IPS-20b (cell line): ENCODE data around the gene NANP.
A peak's percentile ranks its signal among the peaks of the same experiment; 100 is the strongest.
"Not testable (repeated sequence)": the region's sequence is repeated elsewhere in the genome, so short reads cannot be mapped to it uniquely, and the experiment has no call there.

Source experiments
- H3K27ac ChIP-seq: one replicate; pipeline ENCODE4 v1.5.1; 2013; ENCODE audit warnings: low read length
- H3K27me3 ChIP-seq: 2 replicates; pipeline ENCODE4 v1.6.1; 2013; ENCODE audit warnings: mild to moderate bottlenecking, low read length, inconsistent platforms; ENCODE audit not compliant: insufficient read depth
- H3K36me3 ChIP-seq: 2 replicates; pipeline ENCODE4 v1.6.1; 2013; ENCODE audit warnings: low read depth, mild to moderate bottlenecking, inconsistent platforms, low read length, moderate library complexity; ENCODE audit not compliant: insufficient read depth
- H3K4me1 ChIP-seq: 2 replicates; pipeline ENCODE4 v1.6.1; 2013; ENCODE audit warnings: mild to moderate bottlenecking, control low read depth, inconsistent platforms, low read length, moderate library complexity; ENCODE audit not compliant: insufficient read depth
- H3K4me3 ChIP-seq: 2 replicates; pipeline ENCODE4 v1.5.1; 2013; ENCODE audit warnings: mild to moderate bottlenecking, low read length, inconsistent platforms
- H3K9ac ChIP-seq: 2 replicates; pipeline ENCODE4 v1.6.1; 2013; ENCODE audit warnings: low read depth, mild to moderate bottlenecking, inconsistent platforms, low read length, moderate library complexity
- H3K9me3 ChIP-seq: 2 replicates; pipeline ENCODE4 v1.6.1; 2013; ENCODE audit warnings: mild to moderate bottlenecking, low read depth, low read length, inconsistent platforms; ENCODE audit not compliant: insufficient read depth

Gene NANP

DNA sequence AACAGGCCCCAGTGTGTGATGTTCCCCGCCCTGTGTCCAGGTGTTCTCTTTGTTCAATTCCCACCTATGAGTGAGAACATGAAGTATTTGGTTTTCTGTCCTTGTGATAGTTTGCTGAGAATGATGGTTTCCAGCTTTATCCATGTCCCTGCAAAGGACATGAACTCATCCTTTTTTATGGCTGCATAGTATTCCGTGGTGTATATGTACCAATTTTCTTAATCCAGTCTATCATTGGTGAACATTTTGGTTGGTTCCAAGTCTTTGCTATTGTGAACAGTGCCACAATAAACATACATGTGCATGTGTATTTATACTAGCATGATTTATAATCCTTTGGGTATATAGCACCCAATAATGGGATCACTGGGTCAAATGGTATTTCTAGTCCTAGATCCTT is 6.8 kb upstream of the NANP start:
- H3K4me3 ChIP-seq, H3K4me1 ChIP-seq, H3K9me3 ChIP-seq, H3K27ac ChIP-seq, H3K27me3 ChIP-seq, H3K9ac ChIP-seq: not testable (repeated sequence)
- H3K36me3 ChIP-seq, result peaks cover 13% of the 10 kb centered on the region

DNA sequence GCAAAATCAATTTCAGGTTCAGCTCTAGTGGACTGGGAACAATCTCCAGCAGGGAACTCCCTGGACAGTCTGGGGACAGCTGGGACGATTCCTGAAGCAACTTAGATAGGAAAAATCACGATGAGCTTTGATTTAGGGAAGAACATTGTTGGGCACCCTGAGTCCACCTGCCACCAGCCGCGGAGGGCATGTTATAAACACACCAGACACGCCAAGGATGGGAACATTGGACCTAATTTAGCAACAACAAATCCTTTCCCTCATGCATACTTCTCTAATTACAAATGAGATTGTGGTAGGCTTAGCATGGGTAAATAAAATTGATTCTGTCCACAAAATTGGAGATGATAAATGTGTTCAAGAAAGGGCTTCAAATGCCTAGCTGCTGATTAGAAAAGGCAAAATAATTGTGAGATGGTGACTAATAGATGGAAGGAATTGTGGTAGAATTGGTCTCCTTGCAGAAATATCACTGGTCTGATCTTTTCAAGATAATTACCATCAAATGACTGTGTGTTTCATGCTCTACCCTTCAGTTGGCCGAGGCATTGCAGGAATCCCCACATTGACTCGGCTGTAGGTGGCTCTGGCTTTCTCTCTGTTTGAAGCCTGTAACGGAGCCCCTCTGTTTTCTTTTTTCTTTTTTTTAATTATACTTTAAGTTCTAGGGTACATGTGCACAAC is 6.1 kb upstream of the NANP start:
- no peak overlapping the region for H3K4me3 ChIP-seq
- no peak overlapping the region for H3K27ac ChIP-seq

DNA sequence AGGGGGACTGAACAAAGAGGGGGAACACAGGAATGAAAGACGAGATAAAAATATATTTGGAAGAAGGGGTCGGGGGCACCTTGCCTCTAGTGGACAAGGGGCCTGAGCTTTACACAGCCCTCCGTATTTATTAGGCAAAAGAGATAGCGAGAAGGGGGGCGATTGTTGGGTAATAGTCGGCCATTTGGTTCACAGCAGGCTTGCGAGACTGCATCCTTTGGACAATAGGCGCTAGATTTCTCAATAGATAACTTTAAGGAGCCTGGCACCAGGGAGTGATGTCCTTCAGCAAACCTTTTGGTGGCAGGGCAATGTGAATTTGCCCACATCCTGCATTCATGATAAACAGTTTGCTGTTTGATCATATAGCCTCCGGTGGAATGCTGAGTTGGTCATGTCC is 3.0 kb upstream of the NANP start:
- no peak overlapping the region for H3K9ac ChIP-seq
- H3K27me3 ChIP-seq, result peaks cover 22% of the 10 kb centered on the region
- no peaks in the 10 kb centered on the region for H3K36me3 ChIP-seq
- no peaks in the 10 kb centered on the region for H3K9me3 ChIP-seq
- peaks cover 15% of the 10 kb centered on the region; the same call in 1 of the 2 replicates for H3K4me1 ChIP-seq
- H3K4me3 ChIP-seq, result no peak overlapping the region
- no peak overlapping the region for H3K27ac ChIP-seq

More for the DNA sequence above, 6.1 kb upstream of the NANP start:
- Histone ChIP-seq H3K9ac (no peak overlapping the region), H3K27me3 (no peaks in the 10 kb centered on the region), H3K36me3 (peaks cover 8% of the 10 kb centered on the region), H3K9me3 (peaks cover 2% of the 10 kb centered on the region; the same call in 1 of the 2 replicates), H3K4me1 (0 out of 2 replicates have a peak, but pooled peaks cover 7% of the 10 kb centered on the region)

DNA sequence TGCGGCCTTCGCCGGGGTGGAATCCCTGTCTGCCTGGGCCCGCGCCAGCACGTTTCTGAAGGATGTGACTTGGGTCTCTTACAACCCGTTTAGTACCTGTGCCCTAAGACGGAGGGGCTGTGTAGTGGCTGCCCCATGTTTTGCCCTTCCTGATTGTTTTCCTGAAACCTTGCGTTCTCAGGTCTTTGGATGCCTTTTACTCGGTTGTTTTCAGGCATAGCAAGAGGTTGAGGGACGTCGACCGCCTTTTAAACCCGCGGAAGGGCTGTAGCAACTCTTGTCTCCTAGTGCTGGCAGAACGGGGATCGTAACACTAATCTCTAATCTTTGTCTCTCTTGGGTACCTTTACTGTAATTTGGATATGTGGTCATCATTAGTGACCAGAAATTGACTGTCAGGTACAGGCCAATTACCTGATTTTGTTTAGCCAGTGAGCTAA is 706 bp upstream of the NANP start:
- H3K36me3 ChIP-seq, result no peaks in the 10 kb centered on the region
- peaks cover 22% of the 10 kb centered on the region for H3K27me3 ChIP-seq
- H3K4me3 ChIP-seq, result peak overlapping the region; percentile 82
- no peaks in the 10 kb centered on the region for H3K9me3 ChIP-seq
- H3K27ac ChIP-seq, result no peak overlapping the region
- peaks cover 18% of the 10 kb centered on the region for H3K4me1 ChIP-seq
- H3K9ac ChIP-seq, result peak overlapping the region; percentile 82

DNA sequence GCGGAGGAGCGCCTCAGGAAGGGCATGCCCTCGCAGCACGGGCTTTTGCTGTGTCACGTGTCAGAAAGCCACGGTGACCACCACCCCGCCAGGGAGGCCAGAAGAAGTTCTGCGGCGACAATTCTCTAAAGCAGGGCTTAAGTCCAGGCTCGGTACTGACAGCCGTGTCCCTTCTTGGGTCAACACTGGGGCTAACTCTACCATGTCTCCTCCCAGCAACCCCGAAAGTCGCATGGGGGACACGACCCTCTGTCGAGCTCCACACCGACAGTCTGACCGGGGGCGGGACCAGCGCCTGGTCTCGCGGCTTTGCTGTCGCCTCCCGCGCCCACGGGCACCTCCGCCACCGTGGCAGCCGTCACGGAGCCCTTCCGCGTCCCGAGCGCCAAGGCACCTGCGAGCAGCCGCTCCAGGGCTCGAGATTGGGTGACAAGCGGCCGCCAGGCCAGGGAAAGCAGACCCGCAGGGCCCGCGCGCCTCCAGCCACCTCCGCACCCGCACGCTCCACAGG is 534 bp downstream of the NANP start:
- Histone ChIP-seq H3K36me3 (no peaks in the 10 kb centered on the region), H3K27me3 (peaks cover 22% of the 10 kb centered on the region), H3K27ac (no peak overlapping the region), H3K9me3 (no peaks in the 10 kb centered on the region), H3K4me1 (peaks cover 18% of the 10 kb centered on the region), H3K9ac (peak overlapping the region; percentile 82), H3K4me3 (peak overlapping the region; percentile 82)

DNA sequence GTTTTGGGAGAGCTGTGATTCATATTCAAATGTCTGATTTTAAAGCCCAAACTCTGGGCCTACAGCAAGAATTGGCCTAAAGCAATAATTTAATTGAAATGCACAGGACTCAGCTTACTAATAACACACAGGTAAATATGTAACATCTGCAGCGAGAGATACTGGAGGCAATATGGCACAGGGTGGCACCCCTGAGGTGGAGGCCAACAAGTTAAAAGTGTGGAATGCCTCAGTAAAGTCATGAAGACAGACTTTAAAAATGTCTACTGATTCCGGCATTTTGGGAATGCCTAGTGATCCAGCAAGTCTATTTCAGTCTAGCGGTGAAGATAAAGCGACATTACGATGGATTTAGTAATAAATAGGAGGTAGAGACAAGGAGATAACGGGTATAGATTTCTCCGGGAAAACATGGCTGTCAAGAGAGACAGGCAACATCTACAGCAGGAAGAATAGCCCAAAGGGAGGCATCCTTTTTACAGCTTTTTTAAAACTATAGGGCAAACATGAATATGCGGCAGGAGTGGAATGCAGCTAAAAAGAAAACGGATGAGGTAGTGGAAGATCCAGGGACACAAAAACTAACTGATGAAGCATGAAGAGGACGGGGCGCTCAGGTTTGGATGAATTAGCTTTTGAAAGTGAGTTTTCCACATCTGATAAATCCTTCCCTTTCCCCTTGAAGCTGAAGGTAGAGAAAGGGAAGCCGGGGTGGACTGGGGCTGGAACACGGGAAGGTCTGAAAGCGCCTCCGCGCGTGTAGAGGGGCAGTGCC is 1.2 kb downstream of the NANP start:
- Histone ChIP-seq H3K36me3 (no peaks in the 10 kb centered on the region), H3K27ac (no peak overlapping the region), H3K27me3 (peaks cover 22% of the 10 kb centered on the region), H3K4me1 (peaks cover 18% of the 10 kb centered on the region), H3K9me3 (no peaks in the 10 kb centered on the region), H3K4me3 (peak overlapping the region; percentile 82), H3K9ac (peak overlapping the region; percentile 82)

DNA sequence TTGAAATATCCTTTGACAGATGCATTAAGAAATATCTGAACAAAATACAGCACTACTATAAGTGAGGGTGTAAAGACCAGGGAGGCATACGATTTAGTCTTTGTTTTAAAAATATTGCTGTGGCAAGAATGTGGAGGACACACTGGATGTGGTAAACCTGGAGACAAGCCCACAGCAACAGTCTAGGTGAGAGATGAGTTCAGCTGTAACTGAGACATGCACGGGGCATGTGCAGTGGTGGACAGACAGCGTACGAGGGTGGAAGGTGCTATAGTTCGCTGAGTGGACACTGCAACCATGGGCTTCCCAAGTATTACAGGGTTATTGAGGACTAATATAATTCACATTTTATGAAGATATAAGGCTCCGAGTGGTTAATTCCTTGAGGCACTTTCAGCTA is 1.8 kb downstream of the NANP start:
- Histone ChIP-seq H3K27me3 (peaks cover 22% of the 10 kb centered on the region), H3K9ac (peak overlapping the region; percentile 82; the same call in 1 of the 2 replicates), H3K4me3 (peak overlapping the region; percentile 82), H3K27ac (no peak overlapping the region), H3K4me1 (peaks cover 18% of the 10 kb centered on the region), H3K9me3 (no peaks in the 10 kb centered on the region), H3K36me3 (no peaks in the 10 kb centered on the region)

DNA sequence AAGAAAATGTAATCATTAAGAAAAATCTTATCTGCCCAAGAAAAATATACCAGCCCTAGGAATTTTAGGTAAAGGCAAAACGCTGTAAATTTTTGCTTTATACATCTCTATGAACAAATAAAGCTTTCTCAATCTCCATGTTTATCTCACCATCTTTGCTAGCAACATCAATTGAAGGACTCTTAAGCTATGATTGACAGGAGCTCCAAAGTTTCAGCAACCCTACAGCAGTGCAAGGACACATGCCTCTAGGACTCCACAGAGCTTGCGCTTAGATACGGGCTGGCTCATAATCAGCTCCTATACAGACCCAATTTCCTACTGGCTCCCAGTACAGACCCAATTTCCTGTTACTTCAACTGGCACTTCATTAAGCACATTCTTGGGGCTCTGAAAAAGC is 4.3 kb downstream of the NANP start:
- Histone ChIP-seq H3K9me3 (no peaks in the 10 kb centered on the region), H3K4me1 (peaks cover 11% of the 10 kb centered on the region), H3K9ac (no peak overlapping the region), H3K27me3 (peaks cover 20% of the 10 kb centered on the region), H3K4me3 (no peak overlapping the region), H3K27ac (no peak overlapping the region), H3K36me3 (peaks cover 15% of the 10 kb centered on the region; the same call in 1 of the 2 replicates)

DNA sequence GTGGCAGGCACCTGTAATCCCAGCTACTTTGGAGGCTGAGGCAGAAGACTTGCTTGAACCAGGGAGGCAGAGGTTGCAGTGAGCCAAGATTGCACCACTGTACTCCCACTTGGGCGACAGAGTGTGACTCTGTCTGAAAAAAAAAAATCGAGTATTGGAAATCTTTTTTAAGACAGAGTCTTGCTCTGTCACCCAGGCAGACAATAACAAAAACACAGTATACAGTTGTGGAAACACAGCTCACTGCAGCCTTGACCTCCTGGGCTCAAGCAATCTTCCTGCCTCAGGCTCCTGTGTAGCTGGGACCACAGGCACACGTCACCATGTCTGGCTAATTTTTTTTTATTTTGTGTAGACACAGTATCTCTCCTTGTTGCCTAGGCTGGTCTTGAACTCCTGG is 15.0 kb downstream of the NANP start:
- H3K4me1 ChIP-seq, result peaks cover 5% of the 10 kb centered on the region; the same call in 1 of the 2 replicates
- H3K36me3 ChIP-seq, result no peaks in the 10 kb centered on the region
- no peak overlapping the region for H3K4me3 ChIP-seq
- no peaks in the 10 kb centered on the region for H3K27me3 ChIP-seq
- H3K9ac ChIP-seq, result no peak overlapping the region
- H3K9me3 ChIP-seq, result no peaks in the 10 kb centered on the region
- H3K27ac ChIP-seq, result no peak overlapping the region

DNA sequence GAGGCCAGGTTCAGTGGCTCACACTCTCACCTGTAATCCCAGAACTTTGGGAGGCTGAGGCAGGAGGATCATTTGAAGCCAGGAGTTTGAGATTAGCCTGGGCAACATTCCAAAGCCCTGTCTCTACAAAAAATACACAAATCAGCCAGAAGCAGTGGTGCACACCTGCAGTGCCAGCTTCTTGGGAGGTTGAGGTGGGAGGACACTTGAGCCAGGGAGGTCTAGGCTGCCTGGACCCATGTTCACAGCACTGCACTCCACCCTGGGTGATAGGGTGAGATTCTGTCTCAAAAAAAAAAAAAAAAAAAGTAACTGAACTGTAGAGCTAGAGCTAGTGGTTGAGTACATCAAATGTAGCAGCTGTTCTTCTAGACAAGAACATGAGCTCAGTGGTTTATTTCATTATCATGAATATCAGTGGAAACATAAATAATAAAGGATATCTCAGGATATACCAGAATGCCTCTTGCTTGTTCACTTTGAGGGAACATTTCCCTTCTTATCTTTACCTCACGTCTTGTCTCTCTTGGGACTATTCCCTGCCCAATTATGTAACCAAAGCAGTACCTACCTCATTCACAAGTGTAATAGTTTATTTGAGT is 17.6 kb downstream of the NANP start:
- no peaks in the 10 kb centered on the region for H3K36me3 ChIP-seq
- no peak overlapping the region for H3K9ac ChIP-seq
- H3K27me3 ChIP-seq, result no peaks in the 10 kb centered on the region
- H3K27ac ChIP-seq, result no peak overlapping the region
- H3K4me3 ChIP-seq, result no peak overlapping the region
- no peaks in the 10 kb centered on the region for H3K9me3 ChIP-seq
- H3K4me1 ChIP-seq, result peaks cover 5% of the 10 kb centered on the region; the same call in 1 of the 2 replicates

DNA sequence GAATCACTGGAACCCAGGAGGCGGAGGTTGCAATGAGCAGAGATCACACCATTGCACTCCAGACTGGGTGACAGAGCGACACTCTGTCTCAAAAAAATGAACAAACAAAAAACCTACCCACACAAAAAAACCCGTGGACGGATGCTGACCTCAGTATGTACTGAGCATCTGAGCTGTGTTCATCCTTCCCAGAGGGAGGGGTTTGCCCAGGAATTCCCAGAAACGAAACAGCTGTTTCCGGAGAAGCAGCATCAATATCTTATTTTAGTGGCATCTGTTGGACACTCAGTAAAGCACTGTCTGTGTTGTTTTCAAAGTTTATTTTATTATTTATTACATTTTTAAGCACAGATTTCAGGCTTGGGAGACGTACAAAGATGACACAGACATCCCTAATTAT is 18.7 kb downstream of the NANP start:
- H3K4me3 ChIP-seq, result no peak overlapping the region
- H3K27ac ChIP-seq, result no peak overlapping the region
- peaks cover 5% of the 10 kb centered on the region; the same call in 1 of the 2 replicates for H3K4me1 ChIP-seq
- H3K27me3 ChIP-seq, result no peaks in the 10 kb centered on the region
- no peaks in the 10 kb centered on the region for H3K9me3 ChIP-seq
- H3K9ac ChIP-seq, result no peak overlapping the region
- H3K36me3 ChIP-seq, result no peaks in the 10 kb centered on the region
